GM23338 (cell line): Measurements from ENCODE around the gene SLC12A3. TPM values are rescaled to one million over a fixed set of nuclear protein-coding genes. Genes with fewer than 3 reads are reported as not detected.
A peak's percentile ranks its signal among the peaks of the same experiment; 100 is the strongest.

Experiments
- ATAC-seq: fragments of 200-7000 bp; cut with Tn5 transposase; 3 replicates; pipeline ENCODE4 v1.9.1; 2020
- DNase-seq: peaks from one replicate; pipeline ENCODE4 v3.0.0-alpha.2; 2015; ENCODE audit warnings: low spot score
- H2AFZ ChIP-seq: fragments of 200-600 bp; sonication (generic); 2 replicates; pipeline ENCODE4 v1.8.0; 2016; ENCODE audit warnings: antibody characterized with exemption, mild to moderate bottlenecking, moderate library complexity
- H3F3A ChIP-seq: fragments of 200-600 bp; sonication (generic); replicated peaks from 2 replicates; pipeline ENCODE4 v1.8.0; 2017; ENCODE audit warnings: antibody characterized with exemption, mixed run types, low read depth
- H3K27ac ChIP-seq: fragments of 200-600 bp; sonication (generic); 2 replicates; pipeline ENCODE4 v1.6.1; 2016; ENCODE audit warnings: low read depth
- H3K27me3 ChIP-seq: fragments of 200-600 bp; sonication (generic); 2 replicates; pipeline ENCODE4 v1.8.0; 2016; ENCODE audit warnings: mild to moderate bottlenecking, mixed run types, moderate library complexity; ENCODE audit not compliant: insufficient read depth
- H3K36me3 ChIP-seq: fragments of 200-600 bp; sonication (generic); 2 replicates; pipeline ENCODE4 v1.8.0; 2016; ENCODE audit warnings: mild to moderate bottlenecking; ENCODE audit not compliant: insufficient read depth
- H3K4me1 ChIP-seq: fragments of 200-600 bp; sonication (generic); 2 replicates; pipeline ENCODE4 v1.8.0; 2016; ENCODE audit warnings: mild to moderate bottlenecking, moderate library complexity; ENCODE audit not compliant: insufficient read depth
- H3K4me2 ChIP-seq: fragments of 200-600 bp; sonication (generic); 2 replicates; pipeline ENCODE4 v1.7.1; 2017; ENCODE audit warnings: mixed run types
- H3K4me3 ChIP-seq: fragments of 200-600 bp; sonication (generic); 2 replicates; pipeline ENCODE4 v1.6.1; 2016; ENCODE audit warnings: mixed run types
- H3K79me2 ChIP-seq: fragments of 200-600 bp; sonication (generic); replicated peaks from 2 replicates; pipeline ENCODE4 v1.8.0; 2017; ENCODE audit warnings: mild to moderate bottlenecking; ENCODE audit not compliant: insufficient read depth
- H3K9me2 ChIP-seq: fragments of 200-600 bp; sonication (generic); 2 replicates; pipeline ENCODE4 v1.8.0; 2017; ENCODE audit not compliant: insufficient read depth
- H4K20me1 ChIP-seq: fragments of 200-600 bp; sonication (generic); replicated peaks from 2 replicates; pipeline ENCODE4 v1.8.0; 2017; ENCODE audit warnings: mild to moderate bottlenecking; ENCODE audit not compliant: insufficient read depth
- H3K27ac Mint-ChIP-seq: 2 replicates; pipeline ENCODE4 v1.8.0; 2020; ENCODE audit warnings: inconsistent platforms, mild to moderate bottlenecking, moderate library complexity, mixed read lengths
- H3K27me3 Mint-ChIP-seq: 3 replicates; pipeline ENCODE4 v1.8.0; 2022; ENCODE audit warnings: low read depth, mild to moderate bottlenecking, moderate library complexity, mixed read lengths, inconsistent platforms; ENCODE audit not compliant: insufficient read depth, poor library complexity
- H3K36me3 Mint-ChIP-seq: 3 replicates; pipeline ENCODE4 v1.8.0; 2021; ENCODE audit warnings: low read depth, mild to moderate bottlenecking, inconsistent platforms, moderate library complexity, mixed read lengths
- H3K4me1 Mint-ChIP-seq: 3 replicates; pipeline ENCODE4 v1.8.0; 2020; ENCODE audit warnings: mild to moderate bottlenecking, inconsistent platforms, mixed read lengths
- H3K4me3 Mint-ChIP-seq: 3 replicates; pipeline ENCODE4 v1.8.0; 2021; ENCODE audit warnings: moderate library complexity, mild to moderate bottlenecking, inconsistent platforms, mixed read lengths
- H3K9me3 Mint-ChIP-seq: 3 replicates; pipeline ENCODE4 v1.8.0; 2020; ENCODE audit warnings: moderate library complexity, mild to moderate bottlenecking, inconsistent platforms, mixed read lengths
- CREB1 ChIP-seq: fragments of 250-450 bp; sonication (Bioruptor Pico); IDR thresholded peaks from 2 replicates; pipeline ENCODE4 v1.5.0; 2020; ENCODE audit warnings: low read depth, mild to moderate bottlenecking, moderate library complexity
- JUNB ChIP-seq: IDR thresholded peaks from one replicate; pipeline ENCODE4 v1.6.1; 2016; ENCODE audit warnings: antibody characterized with exemption; ENCODE audit not compliant: unreplicated experiment
- ZNF331 ChIP-seq: fragments of 250-450 bp; sonication (Bioruptor Pico); IDR thresholded peaks from 2 replicates; pipeline ENCODE4 v1.5.0; 2020; ENCODE audit warnings: low read depth, mild to moderate bottlenecking, moderate library complexity
- microRNA counts: library from miRNA; unstranded; fragments of <30 nt; microRNA quantifications from one replicate; lab custom pipeline; 2017
- microRNA-seq: library from miRNA; unstranded; fragments of <30 nt; microRNA quantifications from one replicate; pipeline ENCODE4, GENCODE V29; 2017
- polyA plus RNA-seq: library from polyadenylated mRNA; unstranded; fragments of >200 nt; fragmentation: Nextera tagmentation; extraction: Ambion mirVana; gene quantifications from 2 replicates; pipeline ENCODE4 v1.2.1, GENCODE V29; 2016
- small RNA-seq: library from RNA; depleted of rRNA; stranded (forward); fragments of <200 nt; gene quantifications from one replicate; pipeline ENCODE3, GENCODE V24; 2014; ENCODE audit warnings: low replicate concordance
- total RNA-seq: library from RNA; depleted of rRNA; stranded (reverse); fragments of >200 nt; shearing (Covaris generic); gene quantifications from 2 replicates; pipeline ENCODE4 v1.2.3, GENCODE V29; 2014; rRNA removed
- TF ChIP-seq, protein P1 (sequence below), 2 experiments: fragments of 200-600 bp in 1 of 2; sonication (generic) in 1 of 2; conservative IDR thresholded peaks; 2 replicates each; pipeline versions ENCODE4 v1.5.1 to v1.6.1; 2016 to 2017; ENCODE audit warnings: antibody characterized with exemption in 2 of 2, low read depth in 2 of 2, mild to moderate bottlenecking in 2 of 2, moderate library complexity in 1 of 2

SLC12A3 gene
- total and polyA plus RNA-seq, 2 experiments from 2014 or later, result not detected

- Mint-ChIP-seq H3K27ac (peak overlapping the region; percentile 62; the same call in 1 of the 2 replicates), H3K27me3 (peaks cover 9% of the 10 kb centered on the region), H3K4me3 (no peak overlapping the region), H3K9me3 (no peaks in the 10 kb centered on the region; the same call in 2 of the 3 replicates), H3K36me3 (no peaks in the 10 kb centered on the region), H3K4me1 (peaks cover 4% of the 10 kb centered on the region; the same call in 2 of the 3 replicates)
- Histone ChIP-seq H4K20me1 (no peaks in the 10 kb centered on the region), H2AFZ (peak overlapping the region; percentile 91; the same call in 1 of the 2 replicates), H3K27me3 (no peaks in the 10 kb centered on the region), H3K36me3 (no peaks in the 10 kb centered on the region), H3K4me1 (no peaks in the 10 kb centered on the region; the same call in 1 of the 2 replicates), H3K9me2 (no peaks in the 10 kb centered on the region), H3K4me3 (peak overlapping the region; percentile 7; the same call in 1 of the 2 replicates), H3F3A (no peaks in the 10 kb centered on the region), H3K27ac (no peak overlapping the region), H3K4me2 (peak overlapping the region; percentile 61), H3K79me2 (no peaks in the 10 kb centered on the region)
- DNase-seq, result peak; percentile 97
- ATAC-seq, result peak; percentile 96
- TF ChIP-seq ZNF331 (CRISPR knock-in tag), result no peak
- TF ChIP-seq JUNB, result no peak
- TF ChIP-seq, protein P1, sequence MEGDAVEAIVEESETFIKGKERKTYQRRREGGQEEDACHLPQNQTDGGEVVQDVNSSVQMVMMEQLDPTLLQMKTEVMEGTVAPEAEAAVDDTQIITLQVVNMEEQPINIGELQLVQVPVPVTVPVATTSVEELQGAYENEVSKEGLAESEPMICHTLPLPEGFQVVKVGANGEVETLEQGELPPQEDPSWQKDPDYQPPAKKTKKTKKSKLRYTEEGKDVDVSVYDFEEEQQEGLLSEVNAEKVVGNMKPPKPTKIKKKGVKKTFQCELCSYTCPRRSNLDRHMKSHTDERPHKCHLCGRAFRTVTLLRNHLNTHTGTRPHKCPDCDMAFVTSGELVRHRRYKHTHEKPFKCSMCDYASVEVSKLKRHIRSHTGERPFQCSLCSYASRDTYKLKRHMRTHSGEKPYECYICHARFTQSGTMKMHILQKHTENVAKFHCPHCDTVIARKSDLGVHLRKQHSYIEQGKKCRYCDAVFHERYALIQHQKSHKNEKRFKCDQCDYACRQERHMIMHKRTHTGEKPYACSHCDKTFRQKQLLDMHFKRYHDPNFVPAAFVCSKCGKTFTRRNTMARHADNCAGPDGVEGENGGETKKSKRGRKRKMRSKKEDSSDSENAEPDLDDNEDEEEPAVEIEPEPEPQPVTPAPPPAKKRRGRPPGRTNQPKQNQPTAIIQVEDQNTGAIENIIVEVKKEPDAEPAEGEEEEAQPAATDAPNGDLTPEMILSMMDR (conservative IDR thresholded peaks at IDR 0.05; ENCODE audit: low read depth in 2 of 2), result peak; percentile 99 to 100
- peak; percentile 27; the same call in 1 of the 2 replicates for TF ChIP-seq CREB1 (CRISPR knock-in tag)
Measured at GRCh38 chr16:56964243-56965148, 99.5 kb downstream of the SLC12A3 start.

MicroRNA genes within 50 kb of the gene (microRNA counts, 767-probe panel; counts per million panel counts)
- not detected for microRNA hsa-miR-138-5p (lab: Ali Mortazavi, UCI)

Small RNAs within 50 kb of the gene (microRNA-seq; reads per million reads assigned to microRNA genes)
- 18.6 reads per million, percentile 43 among the genes with 10 or more reads in this experiment for gene MIR138-2
- not detected for gene MIR6863

Small RNAs within 50 kb of the gene (small RNA-seq; reads per million reads assigned to genes)
- gene MIR138-2, result not detected

Other genes with a start within 250 kb of the SLC12A3 start
- 13.9 and 31.0 TPM in 2 replicates for gene MT1E, start 239.4 kb upstream of the SLC12A3 start, total RNA-seq
- gene MT1E, start 239.4 kb upstream of the SLC12A3 start, polyA plus RNA-seq, result 121 and 133 TPM in 2 replicates
- gene MT1M, start 232.5 kb upstream of the SLC12A3 start, total RNA-seq, result 1.1 TPM in 1 of 2 replicates, not detected in the other
- 4.7 and 6.1 TPM in 2 replicates for gene MT1M, start 232.5 kb upstream of the SLC12A3 start, polyA plus RNA-seq
- gene MT1A, start 226.5 kb upstream of the SLC12A3 start, total RNA-seq, result not detected in 2 replicates
- gene MT1A, start 226.5 kb upstream of the SLC12A3 start, polyA plus RNA-seq, result 1.6 and 2.5 TPM in 2 replicates
- gene MT1B, start 213.3 kb upstream of the SLC12A3 start, total RNA-seq, result not detected in 2 replicates
- not detected in 2 replicates for gene MT1B, start 213.3 kb upstream of the SLC12A3 start, polyA plus RNA-seq
- gene MT1F, start 207.2 kb upstream of the SLC12A3 start, total RNA-seq, result 7.3 and 7.4 TPM in 2 replicates
- 107 and 118 TPM in 2 replicates for gene MT1F, start 207.2 kb upstream of the SLC12A3 start, polyA plus RNA-seq
- gene MT1G, start 197.1 kb upstream of the SLC12A3 start, total RNA-seq, result 176 and 184 TPM in 2 replicates
- gene MT1G, start 197.1 kb upstream of the SLC12A3 start, polyA plus RNA-seq, result 1,014 and 1,104 TPM in 2 replicates
- gene MT1H, start 195.4 kb upstream of the SLC12A3 start, total RNA-seq, result 52.3 and 54.5 TPM in 2 replicates
- 425 and 442 TPM in 2 replicates for gene MT1H, start 195.4 kb upstream of the SLC12A3 start, polyA plus RNA-seq
- 187 and 293 TPM in 2 replicates for gene MT1X, start 182.7 kb upstream of the SLC12A3 start, total RNA-seq
- 942 and 1,099 TPM in 2 replicates for gene MT1X, start 182.7 kb upstream of the SLC12A3 start, polyA plus RNA-seq
- 166 and 187 TPM in 2 replicates for gene NUP93, start 135.1 kb upstream of the SLC12A3 start, total RNA-seq
- 139 and 144 TPM in 2 replicates for gene NUP93, start 135.1 kb upstream of the SLC12A3 start, polyA plus RNA-seq
- 42.7 and 44.1 TPM in 2 replicates for gene HERPUD1, start 66.9 kb downstream of the SLC12A3 start, total RNA-seq
- 33.6 and 41.1 TPM in 2 replicates for gene HERPUD1, start 66.9 kb downstream of the SLC12A3 start, polyA plus RNA-seq
- gene CETP, start 96.7 kb downstream of the SLC12A3 start, total RNA-seq, result not detected in 2 replicates
- 0.12 TPM in 1 of 2 replicates, not detected in the other for gene CETP, start 96.7 kb downstream of the SLC12A3 start, polyA plus RNA-seq
- gene NLRC5, start 124.3 kb downstream of the SLC12A3 start, total RNA-seq, result 3.9 and 8.1 TPM in 2 replicates
- gene NLRC5, start 124.3 kb downstream of the SLC12A3 start, polyA plus RNA-seq, result 1.4 and 2.3 TPM in 2 replicates
- gene CPNE2, start 227.4 kb downstream of the SLC12A3 start, total RNA-seq, result 11.3 and 14.2 TPM in 2 replicates
- 7.1 and 9.5 TPM in 2 replicates for gene CPNE2, start 227.4 kb downstream of the SLC12A3 start, polyA plus RNA-seq